DOHH2 (cell line): Measurements from ENCODE around the gene TBC1D22A.

Experiments used
- EZH2phosphoT487 ChIP-seq: fragments of 200-600 bp; sonication (generic); IDR thresholded peaks from 2 replicates; pipeline ENCODE4 v1.6.1; 2017; ENCODE audit warnings: borderline replicate concordance, mild to moderate bottlenecking, antibody characterized with exemption, low read length, moderate library complexity, mixed read lengths
- TF ChIP-seq, protein P1 (sequence below): fragments of 200-600 bp; sonication (generic); IDR thresholded peaks from one replicate; pipeline ENCODE4 v1.5.1; 2014; ENCODE audit warnings: antibody characterized with exemption, mild to moderate bottlenecking, low read depth, low read length; ENCODE audit not compliant: poor library complexity, severe bottlenecking

DNA sequence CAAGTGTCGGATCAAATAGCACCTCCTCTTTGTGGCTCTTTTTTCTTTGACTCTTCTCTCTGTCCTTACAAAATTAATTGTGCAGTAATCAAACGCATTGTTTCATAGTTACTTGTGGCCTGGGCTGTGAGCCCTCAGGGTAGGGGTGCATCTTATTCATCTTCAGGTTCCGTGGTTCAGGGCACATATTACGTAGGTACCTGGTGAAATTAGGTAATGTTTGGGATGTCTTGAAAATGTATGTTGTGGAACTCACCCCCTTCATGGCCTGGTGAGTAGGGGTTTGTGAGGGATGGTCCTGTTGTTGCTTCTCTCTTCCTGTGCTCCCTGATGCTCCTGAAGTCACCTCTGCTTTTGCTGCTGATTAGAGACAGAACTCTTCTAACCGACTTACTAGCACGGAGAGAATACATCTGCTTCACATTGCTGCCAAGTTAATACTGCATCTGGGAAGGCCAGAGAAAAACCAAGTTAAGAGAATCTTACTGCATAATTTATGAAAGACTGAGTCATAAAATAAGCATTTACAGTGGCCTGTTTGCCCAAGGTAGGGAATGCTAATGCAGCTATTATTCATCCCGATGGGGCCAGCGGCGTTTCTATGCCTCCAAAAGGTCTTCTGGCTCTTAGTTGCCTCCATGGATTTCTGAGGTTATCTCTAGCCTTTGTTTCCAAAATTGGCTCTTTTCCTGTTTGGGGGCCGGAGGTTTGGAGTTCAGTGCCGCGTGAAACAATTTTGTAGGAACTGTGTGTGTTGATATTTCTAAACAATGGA is 66.9 kb downstream of the TBC1D22A start:
- TF ChIP-seq, protein P1, sequence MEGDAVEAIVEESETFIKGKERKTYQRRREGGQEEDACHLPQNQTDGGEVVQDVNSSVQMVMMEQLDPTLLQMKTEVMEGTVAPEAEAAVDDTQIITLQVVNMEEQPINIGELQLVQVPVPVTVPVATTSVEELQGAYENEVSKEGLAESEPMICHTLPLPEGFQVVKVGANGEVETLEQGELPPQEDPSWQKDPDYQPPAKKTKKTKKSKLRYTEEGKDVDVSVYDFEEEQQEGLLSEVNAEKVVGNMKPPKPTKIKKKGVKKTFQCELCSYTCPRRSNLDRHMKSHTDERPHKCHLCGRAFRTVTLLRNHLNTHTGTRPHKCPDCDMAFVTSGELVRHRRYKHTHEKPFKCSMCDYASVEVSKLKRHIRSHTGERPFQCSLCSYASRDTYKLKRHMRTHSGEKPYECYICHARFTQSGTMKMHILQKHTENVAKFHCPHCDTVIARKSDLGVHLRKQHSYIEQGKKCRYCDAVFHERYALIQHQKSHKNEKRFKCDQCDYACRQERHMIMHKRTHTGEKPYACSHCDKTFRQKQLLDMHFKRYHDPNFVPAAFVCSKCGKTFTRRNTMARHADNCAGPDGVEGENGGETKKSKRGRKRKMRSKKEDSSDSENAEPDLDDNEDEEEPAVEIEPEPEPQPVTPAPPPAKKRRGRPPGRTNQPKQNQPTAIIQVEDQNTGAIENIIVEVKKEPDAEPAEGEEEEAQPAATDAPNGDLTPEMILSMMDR: no peak
- no peak for TF ChIP-seq EZH2phosphoT487
